GM12878 (cell line): ENCODE data around the gene IFITM5. TPM values are rescaled to one million over a fixed set of nuclear protein-coding genes. Genes with fewer than 3 reads are reported as not detected.
A peak's percentile ranks its signal among the peaks of the same experiment; 100 is the strongest.

Experiments used
- CBX3 ChIP-seq: fragments of 200-600 bp; sonication (generic); IDR thresholded peaks from 2 replicates; pipeline ENCODE4 v1.6.1; 2016; ENCODE audit warnings: low read depth, borderline replicate concordance
- ESRRA ChIP-seq: IDR thresholded peaks from 2 replicates; pipeline ENCODE4 v1.6.1; 2012; ENCODE audit warnings: mild to moderate bottlenecking, low read length, improper control_type of control experiment
- HDGF ChIP-seq: fragments of 450-650 bp; IDR thresholded peaks from 2 replicates; pipeline ENCODE4 v1.6.1; 2016; ENCODE audit warnings: antibody characterized with exemption
- KLF5 ChIP-seq: fragments of 450-650 bp; IDR thresholded peaks from 2 replicates; pipeline ENCODE4 v1.6.1; 2014; ENCODE audit warnings: mild to moderate bottlenecking; ENCODE audit not compliant: partially characterized antibody
- PAX5 ChIP-seq: IDR thresholded peaks from 2 replicates; pipeline ENCODE4 v1.6.1; 2011; ENCODE audit warnings: low read depth, low read length, borderline replicate concordance
- RUNX3 ChIP-seq: IDR thresholded peaks from 2 replicates; pipeline ENCODE4 v1.6.1; 2012; ENCODE audit warnings: low read length, inconsistent platforms
- SREBF2 ChIP-seq: IDR thresholded peaks from 2 replicates; pipeline ENCODE4 v1.6.1; 2012; ENCODE audit warnings: mild to moderate bottlenecking, low read length
- STAT1 ChIP-seq: fragments of 450-650 bp; conservative IDR thresholded peaks from 2 replicates; pipeline ENCODE4 v1.6.1; 2014; ENCODE audit warnings: antibody characterized with exemption, mild to moderate bottlenecking
- WRNIP1 ChIP-seq: IDR thresholded peaks from 2 replicates; pipeline ENCODE4 v1.6.1; 2011; ENCODE audit warnings: low read depth, low read length, improper control_type of control experiment, borderline replicate concordance
- ZNF274 ChIP-seq: IDR thresholded peaks from one replicate; pipeline ENCODE4 v1.8.0; 2011; ENCODE audit not compliant: insufficient read length, insufficient read depth
- polyA plus RNA-seq, 11 experiments: library from polyadenylated mRNA; depleted of rRNA in 4 of 11; unstranded in 6 of 11; stranded (reverse) in 5 of 11; fragments of >200 nt; fragmentation: Nextera tagmentation in 4 of 11; fragmentation: Illumina TruSeq in 1 of 11; extraction: Ambion mirVana in 4 of 11; extraction: Trizol in 1 of 11; gene quantifications; 1 replicate in 1 of 11; 2 replicates in 10 of 11; pipeline versions ENCODE4 v1.2.1 to v1.2.3, GENCODE V29; 2011 to 2016; ENCODE audit warnings: inconsistent platforms in 2 of 11, missing spikeins in 2 of 11, low read depth in 1 of 11
- total RNA-seq, 4 experiments: library from RNA; depleted of rRNA in 3 of 4; stranded (reverse); fragments of >200 nt in 3 of 4; fragmentation: Illumina TruSeq in 1 of 4; extraction: Trizol in 1 of 4; gene quantifications; 2 replicates each; pipeline versions ENCODE4 v1.2.1 to v1.2.3, GENCODE V29; 2013 to 2021
- TF ChIP-seq, protein P1 (sequence below): fragments of 450-650 bp; IDR thresholded peaks from 2 replicates; pipeline ENCODE4 v1.6.1; 2018; ENCODE audit warnings: borderline replicate concordance, mild to moderate bottlenecking; ENCODE audit not compliant: partially characterized antibody
- TF ChIP-seq, protein P2 (sequence below): fragments of 150-350 bp; IDR thresholded peaks from 2 replicates; pipeline ENCODE4 v1.6.1; 2016; ENCODE audit warnings: low read depth, low read length
- TF ChIP-seq, protein P3 (sequence below): fragments of 150-350 bp; IDR thresholded peaks from 2 replicates; pipeline ENCODE4 v1.6.1; 2014; ENCODE audit warnings: mild to moderate bottlenecking, low read depth, low read length
- TF ChIP-seq, protein P4 (sequence below): fragments of 450-650 bp; IDR thresholded peaks from 2 replicates; pipeline ENCODE4 v1.6.1; 2014; ENCODE audit warnings: mild to moderate bottlenecking
- TF ChIP-seq, protein P5 (sequence below): IDR thresholded peaks from 2 replicates; pipeline ENCODE4 v1.6.1; 2012; ENCODE audit warnings: low read depth, low read length, improper control_type of control experiment
- TF ChIP-seq, protein P6 (sequence below): fragments of 450-650 bp; IDR thresholded peaks from 2 replicates; pipeline ENCODE4 v1.6.1; 2016; ENCODE audit warnings: mild to moderate bottlenecking
- TF ChIP-seq, protein P7 (sequence below): fragments of 450-650 bp; IDR thresholded peaks from 2 replicates; pipeline ENCODE4 v1.6.1; 2017; ENCODE audit warnings: borderline replicate concordance

The IFITM5 gene
- total and polyA plus RNA-seq, 10 of the 15 experiments (the other 5 are each of a cell fraction or from before 2014, with no cell fraction given), result not detected

DNA sequence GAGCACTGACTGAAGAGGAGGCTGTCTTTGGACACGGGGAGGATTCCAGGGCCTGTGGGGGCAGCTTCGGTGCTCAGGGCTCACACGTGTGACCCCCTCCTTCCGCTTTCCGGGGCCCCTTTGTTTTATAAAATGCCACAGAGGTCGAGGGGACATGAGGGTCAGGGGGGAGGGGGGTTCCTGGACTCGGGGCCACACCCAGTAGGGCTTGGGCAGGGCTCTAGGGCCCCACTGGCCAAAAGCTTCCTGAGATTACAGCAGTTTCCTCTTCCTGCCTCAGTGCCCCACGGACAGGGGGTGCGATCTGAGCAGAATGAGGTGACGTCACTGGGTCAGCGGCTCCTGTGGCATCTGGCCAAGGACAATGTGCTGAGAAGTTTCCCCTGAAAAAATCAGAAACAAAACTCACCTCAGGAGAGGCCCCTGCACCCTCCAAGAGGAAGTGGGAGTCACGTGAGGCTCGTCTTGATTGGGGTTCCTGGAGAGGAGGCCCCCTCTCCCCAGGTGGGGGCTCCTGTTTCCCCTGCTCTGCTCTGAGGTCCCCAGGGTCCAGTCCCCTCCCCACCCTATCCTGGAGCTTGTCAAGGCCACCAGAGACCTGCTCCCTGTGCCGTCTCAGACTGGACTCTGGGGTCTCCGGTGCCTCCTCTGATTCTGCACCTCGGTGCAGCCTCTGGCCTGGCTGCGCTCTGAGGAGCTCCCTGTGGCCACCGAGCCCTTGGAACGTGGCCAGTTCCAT, 27.7 kb upstream of the IFITM5 start (continued):
- TF ChIP-seq, protein P1, sequence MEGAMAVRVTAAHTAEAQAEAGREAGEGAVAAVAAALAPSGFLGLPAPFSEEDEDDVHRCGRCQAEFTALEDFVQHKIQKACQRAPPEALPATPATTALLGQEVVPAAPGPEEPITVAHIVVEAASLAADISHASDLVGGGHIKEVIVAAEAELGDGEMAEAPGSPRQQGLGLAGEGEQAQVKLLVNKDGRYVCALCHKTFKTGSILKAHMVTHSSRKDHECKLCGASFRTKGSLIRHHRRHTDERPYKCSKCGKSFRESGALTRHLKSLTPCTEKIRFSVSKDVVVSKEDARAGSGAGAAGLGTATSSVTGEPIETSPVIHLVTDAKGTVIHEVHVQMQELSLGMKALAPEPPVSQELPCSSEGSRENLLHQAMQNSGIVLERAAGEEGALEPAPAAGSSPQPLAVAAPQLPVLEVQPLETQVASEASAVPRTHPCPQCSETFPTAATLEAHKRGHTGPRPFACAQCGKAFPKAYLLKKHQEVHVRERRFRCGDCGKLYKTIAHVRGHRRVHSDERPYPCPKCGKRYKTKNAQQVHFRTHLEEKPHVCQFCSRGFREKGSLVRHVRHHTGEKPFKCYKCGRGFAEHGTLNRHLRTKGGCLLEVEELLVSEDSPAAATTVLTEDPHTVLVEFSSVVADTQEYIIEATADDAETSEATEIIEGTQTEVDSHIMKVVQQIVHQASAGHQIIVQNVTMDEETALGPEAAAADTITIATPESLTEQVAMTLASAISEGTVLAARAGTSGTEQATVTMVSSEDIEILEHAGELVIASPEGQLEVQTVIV, result no peak
- TF ChIP-seq, protein P2, sequence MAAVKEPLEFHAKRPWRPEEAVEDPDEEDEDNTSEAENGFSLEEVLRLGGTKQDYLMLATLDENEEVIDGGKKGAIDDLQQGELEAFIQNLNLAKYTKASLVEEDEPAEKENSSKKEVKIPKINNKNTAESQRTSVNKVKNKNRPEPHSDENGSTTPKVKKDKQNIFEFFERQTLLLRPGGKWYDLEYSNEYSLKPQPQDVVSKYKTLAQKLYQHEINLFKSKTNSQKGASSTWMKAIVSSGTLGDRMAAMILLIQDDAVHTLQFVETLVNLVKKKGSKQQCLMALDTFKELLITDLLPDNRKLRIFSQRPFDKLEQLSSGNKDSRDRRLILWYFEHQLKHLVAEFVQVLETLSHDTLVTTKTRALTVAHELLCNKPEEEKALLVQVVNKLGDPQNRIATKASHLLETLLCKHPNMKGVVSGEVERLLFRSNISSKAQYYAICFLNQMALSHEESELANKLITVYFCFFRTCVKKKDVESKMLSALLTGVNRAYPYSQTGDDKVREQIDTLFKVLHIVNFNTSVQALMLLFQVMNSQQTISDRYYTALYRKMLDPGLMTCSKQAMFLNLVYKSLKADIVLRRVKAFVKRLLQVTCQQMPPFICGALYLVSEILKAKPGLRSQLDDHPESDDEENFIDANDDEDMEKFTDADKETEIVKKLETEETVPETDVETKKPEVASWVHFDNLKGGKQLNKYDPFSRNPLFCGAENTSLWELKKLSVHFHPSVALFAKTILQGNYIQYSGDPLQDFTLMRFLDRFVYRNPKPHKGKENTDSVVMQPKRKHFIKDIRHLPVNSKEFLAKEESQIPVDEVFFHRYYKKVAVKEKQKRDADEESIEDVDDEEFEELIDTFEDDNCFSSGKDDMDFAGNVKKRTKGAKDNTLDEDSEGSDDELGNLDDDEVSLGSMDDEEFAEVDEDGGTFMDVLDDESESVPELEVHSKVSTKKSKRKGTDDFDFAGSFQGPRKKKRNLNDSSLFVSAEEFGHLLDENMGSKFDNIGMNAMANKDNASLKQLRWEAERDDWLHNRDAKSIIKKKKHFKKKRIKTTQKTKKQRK, result no peak
- TF ChIP-seq, protein P3, sequence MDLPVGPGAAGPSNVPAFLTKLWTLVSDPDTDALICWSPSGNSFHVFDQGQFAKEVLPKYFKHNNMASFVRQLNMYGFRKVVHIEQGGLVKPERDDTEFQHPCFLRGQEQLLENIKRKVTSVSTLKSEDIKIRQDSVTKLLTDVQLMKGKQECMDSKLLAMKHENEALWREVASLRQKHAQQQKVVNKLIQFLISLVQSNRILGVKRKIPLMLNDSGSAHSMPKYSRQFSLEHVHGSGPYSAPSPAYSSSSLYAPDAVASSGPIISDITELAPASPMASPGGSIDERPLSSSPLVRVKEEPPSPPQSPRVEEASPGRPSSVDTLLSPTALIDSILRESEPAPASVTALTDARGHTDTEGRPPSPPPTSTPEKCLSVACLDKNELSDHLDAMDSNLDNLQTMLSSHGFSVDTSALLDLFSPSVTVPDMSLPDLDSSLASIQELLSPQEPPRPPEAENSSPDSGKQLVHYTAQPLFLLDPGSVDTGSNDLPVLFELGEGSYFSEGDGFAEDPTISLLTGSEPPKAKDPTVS, result no peak
- no peak for TF ChIP-seq CBX3
- TF ChIP-seq, protein P4, sequence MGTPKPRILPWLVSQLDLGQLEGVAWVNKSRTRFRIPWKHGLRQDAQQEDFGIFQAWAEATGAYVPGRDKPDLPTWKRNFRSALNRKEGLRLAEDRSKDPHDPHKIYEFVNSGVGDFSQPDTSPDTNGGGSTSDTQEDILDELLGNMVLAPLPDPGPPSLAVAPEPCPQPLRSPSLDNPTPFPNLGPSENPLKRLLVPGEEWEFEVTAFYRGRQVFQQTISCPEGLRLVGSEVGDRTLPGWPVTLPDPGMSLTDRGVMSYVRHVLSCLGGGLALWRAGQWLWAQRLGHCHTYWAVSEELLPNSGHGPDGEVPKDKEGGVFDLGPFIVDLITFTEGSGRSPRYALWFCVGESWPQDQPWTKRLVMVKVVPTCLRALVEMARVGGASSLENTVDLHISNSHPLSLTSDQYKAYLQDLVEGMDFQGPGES, result no peak
- no peak for TF ChIP-seq KLF5
- peak; percentile 89 for TF ChIP-seq RUNX3
- TF ChIP-seq WRNIP1, result no peak
- TF ChIP-seq, protein P5, sequence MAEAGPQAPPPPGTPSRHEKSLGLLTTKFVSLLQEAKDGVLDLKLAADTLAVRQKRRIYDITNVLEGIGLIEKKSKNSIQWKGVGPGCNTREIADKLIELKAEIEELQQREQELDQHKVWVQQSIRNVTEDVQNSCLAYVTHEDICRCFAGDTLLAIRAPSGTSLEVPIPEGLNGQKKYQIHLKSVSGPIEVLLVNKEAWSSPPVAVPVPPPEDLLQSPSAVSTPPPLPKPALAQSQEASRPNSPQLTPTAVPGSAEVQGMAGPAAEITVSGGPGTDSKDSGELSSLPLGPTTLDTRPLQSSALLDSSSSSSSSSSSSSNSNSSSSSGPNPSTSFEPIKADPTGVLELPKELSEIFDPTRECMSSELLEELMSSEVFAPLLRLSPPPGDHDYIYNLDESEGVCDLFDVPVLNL, result no peak
- peak; percentile 64; the same call in 1 of the 2 replicates for TF ChIP-seq PAX5
- TF ChIP-seq ZNF274, result no peak
- no peak for TF ChIP-seq HDGF
- TF ChIP-seq, protein P6, sequence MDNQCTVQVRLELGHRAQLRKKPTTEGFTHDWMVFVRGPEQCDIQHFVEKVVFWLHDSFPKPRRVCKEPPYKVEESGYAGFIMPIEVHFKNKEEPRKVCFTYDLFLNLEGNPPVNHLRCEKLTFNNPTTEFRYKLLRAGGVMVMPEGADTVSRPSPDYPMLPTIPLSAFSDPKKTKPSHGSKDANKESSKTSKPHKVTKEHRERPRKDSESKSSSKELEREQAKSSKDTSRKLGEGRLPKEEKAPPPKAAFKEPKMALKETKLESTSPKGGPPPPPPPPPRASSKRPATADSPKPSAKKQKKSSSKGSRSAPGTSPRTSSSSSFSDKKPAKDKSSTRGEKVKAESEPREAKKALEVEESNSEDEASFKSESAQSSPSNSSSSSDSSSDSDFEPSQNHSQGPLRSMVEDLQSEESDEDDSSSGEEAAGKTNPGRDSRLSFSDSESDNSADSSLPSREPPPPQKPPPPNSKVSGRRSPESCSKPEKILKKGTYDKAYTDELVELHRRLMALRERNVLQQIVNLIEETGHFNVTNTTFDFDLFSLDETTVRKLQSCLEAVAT, result no peak; the same call in 1 of the 2 replicates
- TF ChIP-seq, protein P7, sequence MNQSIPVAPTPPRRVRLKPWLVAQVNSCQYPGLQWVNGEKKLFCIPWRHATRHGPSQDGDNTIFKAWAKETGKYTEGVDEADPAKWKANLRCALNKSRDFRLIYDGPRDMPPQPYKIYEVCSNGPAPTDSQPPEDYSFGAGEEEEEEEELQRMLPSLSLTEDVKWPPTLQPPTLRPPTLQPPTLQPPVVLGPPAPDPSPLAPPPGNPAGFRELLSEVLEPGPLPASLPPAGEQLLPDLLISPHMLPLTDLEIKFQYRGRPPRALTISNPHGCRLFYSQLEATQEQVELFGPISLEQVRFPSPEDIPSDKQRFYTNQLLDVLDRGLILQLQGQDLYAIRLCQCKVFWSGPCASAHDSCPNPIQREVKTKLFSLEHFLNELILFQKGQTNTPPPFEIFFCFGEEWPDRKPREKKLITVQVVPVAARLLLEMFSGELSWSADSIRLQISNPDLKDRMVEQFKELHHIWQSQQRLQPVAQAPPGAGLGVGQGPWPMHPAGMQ, result no peak
- no peak for TF ChIP-seq STAT1
- no peak for TF ChIP-seq SREBF2
- peak; percentile 41; the same call in 1 of the 2 replicates for TF ChIP-seq ESRRA
